ENCODE results near the gene ABI2.

The ABI2 gene

GRCh38 chr2:203432811-203433210, 104.6 kb downstream of the ABI2 start:
- DNase-seq: no peak

GRCh38 chr2:203436496-203436895, 108.3 kb downstream of the ABI2 start:
- DNase-seq: no peak

- DNase-seq: no peak
Observed at GRCh38 chr2:203437511-203437910, 109.3 kb downstream of the ABI2 start.

GRCh38 chr2:203438528-203438927, 110.3 kb downstream of the ABI2 start:
- DNase-seq: no peak

DNA sequence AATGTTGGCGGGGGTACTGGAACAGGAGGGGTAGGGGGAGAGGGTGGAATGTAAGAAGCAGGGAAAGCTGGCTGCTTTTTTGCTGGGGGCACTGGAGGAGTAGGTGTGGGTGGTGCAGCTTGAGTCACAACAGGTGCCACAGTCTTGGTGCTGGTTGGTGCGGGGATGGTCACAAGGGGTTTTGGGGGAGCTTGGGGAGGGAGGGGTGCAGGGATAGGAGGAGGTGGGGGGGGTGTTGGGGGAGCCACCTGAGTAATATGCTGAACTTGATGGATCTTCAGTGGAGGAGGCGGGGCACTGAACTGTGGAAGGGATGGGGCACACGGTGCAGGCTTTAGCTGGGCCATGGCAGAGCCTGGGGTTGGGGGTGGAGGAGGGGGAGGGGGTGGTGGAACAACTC, 112.5 kb downstream of the ABI2 start:
- DNase-seq: no peak

GRCh38 chr2:203441463-203441862, 113.3 kb downstream of the ABI2 start:
- DNase-seq: no peak

DNA sequence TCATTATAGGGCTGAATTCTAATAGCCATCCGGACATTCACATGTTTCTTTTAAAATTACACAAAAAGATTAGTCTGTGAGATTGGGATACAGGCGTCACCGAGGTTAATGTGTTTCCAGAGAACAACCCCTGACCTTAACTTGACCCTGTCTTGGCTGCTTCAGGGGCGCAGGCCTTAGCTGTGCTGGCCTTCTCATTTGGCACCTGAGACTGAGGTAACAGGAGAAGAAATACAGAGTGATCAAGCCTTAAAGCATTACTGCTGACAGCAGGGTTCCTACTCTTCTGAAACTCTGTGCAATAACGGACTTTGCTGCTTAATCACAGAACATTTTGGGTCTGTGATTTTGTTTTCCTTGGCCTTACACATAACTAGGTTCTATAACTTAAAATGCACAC, 114.3 kb downstream of the ABI2 start:
- no peak for DNase-seq

DNA sequence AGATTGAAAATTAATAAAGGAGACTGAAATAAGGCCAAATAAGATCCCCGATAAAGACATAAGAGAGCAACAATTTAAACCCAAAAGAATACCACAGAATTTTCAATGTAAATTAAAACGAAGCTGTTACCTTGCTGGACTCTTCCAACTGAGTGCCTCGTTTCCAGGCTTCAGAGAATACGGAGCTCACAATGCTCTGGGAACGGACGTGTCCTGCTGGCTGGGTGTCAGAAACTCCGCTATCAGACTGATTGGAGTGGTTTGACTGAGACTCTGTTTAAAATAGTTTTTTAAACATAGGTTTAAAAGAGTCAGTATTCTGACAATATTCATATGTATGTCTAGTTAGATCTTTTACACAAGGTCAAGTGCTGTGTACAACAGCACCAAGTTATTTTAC, 116.5 kb downstream of the ABI2 start:
- no peak for DNase-seq

DNA sequence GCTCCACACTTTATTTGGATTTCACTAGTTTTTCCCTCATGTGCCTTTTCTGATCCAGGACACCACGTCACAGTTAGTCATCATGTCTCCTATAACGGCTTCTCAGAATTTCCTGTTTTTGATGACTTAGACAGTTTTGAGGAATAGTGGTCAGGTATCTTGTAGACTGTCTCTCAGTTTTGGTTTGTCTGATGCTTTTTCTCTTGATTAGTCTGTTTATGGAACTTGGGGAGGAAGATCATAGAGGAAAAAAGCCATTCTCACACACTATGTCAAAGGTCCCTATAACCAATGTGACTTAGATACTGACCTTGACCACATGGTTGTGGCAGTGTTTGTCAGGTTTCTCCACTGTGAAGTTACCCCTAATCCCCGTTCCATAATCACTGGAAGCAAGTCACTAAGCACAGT, 117.9 kb downstream of the ABI2 start:
- DNase-seq: no peak

GRCh38 chr2:203446780-203447179, 118.6 kb downstream of the ABI2 start:
- no peak for DNase-seq

DNA sequence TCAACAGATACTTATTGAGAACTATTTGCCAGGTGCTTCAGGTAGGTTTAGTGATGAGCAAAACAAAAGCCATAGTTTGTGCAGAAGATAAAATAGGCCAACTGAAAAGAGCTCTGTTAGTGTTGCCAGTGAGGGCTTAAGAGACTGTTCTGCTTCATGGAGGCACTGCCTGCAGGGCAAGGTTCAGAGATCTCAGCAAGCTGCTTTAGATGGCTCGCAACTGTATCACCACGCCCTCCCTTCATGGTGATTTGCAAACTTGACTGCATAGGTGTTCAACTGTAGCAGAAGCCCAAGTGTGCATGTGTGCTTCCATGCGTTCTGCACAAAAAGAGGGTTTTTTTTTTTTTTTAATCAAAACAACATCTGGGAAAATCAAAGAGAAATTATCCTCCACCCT, 122.4 kb downstream of the ABI2 start:
- no peak for DNase-seq

GRCh38 chr2:203451011-203451410, 122.8 kb downstream of the ABI2 start:
- no peak for DNase-seq

DNA sequence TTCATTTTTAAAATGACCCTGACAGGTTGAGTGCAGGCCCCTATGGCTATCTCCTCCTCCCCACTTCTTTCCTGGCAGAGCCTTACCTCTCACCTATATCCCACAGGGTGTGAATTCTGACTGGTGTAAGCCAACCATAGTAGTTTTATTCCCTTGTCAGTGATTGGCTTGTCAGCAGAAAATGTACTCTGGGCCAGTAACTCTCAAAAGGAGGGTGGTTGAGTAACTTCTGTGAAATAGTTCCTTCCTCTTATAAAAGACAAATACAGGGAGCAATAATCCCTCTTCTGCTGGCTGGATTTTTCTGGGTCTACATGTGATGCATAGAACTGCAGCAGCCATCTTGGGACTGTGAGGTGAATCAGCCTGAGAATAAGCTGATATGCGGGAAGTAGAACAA, 123.5 kb downstream of the ABI2 start:
- DNase-seq: no peak

- DNase-seq: no peak
Observed at GRCh38 chr2:203453858-203454451, 125.8 kb downstream of the ABI2 start.

GRCh38 chr2:203455209-203455608, 127.0 kb downstream of the ABI2 start:
- no peak for DNase-seq

DNA sequence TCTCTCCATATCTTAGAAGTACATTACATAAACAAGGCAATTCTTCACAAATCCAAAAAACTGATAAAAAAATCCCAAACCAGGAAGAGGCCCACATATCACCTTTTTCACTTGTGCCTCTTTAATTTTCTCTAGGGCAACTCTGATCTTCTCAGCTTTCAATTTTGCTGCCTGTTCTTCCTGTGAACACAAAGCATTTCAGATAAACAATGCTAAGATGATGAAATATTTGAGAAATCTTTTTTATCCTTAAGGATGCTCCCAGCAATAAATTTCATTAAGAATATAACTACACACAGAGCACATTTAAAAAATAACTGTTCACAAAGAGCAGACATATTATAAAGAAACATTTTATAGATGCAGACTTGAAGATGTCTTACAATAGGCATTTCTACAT, 133.6 kb downstream of the ABI2 start:
- no peak for DNase-seq

GRCh38 chr2:203462308-203462707, 134.1 kb downstream of the ABI2 start:
- DNase-seq: no peak

DNA sequence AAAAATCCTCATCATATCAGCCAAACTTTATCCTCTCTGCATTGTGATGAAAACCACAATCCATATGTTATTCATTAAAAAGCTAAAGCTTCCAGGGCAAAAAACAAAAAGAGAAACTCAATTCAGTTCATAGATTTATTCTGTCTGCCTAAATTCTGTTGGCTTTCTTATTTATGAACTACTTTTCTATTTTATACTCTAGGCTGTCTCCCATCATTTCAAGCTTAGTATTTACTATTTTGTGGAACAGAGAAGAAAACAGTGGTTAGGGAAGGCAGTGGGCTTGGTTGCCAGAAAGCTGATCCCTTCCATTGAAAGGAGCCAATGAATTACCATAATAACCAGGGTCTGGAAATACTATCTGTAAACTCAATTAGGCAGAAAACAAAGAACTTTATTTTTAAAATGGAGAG, 135.1 kb downstream of the ABI2 start:
- no peak for DNase-seq

DNA sequence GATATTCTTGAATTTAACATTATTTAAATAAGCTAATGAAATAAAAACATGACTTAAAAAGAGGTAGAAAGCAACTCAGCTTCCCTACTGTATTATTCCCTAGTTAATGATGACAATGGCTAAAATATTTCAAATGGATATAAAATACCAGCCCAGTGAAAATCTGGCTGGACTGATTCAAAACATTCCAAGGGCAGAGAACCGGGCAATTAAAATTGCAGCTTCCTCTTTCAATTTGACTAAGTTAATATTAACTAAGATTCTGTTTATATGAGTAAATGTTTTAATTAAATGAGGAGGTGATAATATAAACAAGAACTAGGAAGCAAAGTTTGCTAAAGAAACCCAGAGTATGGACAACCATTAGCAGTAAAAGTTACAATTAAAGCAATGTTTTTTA, 141.4 kb downstream of the ABI2 start:
- DNase-seq: no peak

DNA sequence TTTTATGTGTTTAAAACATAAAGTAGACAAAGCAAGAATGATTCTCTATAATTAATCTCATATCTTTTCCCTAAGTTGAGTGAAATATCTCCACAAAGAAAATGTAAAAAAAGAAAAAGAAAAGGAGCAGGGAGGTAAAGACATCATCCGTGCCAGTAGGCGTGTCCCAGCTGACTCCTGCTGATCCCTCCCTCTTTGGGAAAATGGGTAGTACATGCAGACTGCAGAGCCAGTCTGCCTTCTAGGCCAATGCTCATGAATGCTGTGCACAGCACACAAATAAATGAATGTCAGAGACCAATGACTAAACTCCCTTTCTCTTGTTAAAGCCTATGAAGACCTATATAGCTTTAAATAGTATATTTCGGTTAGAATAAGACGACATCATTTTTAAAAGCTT, 142.2 kb downstream of the ABI2 start:
- DNase-seq: no peak

- no peak for DNase-seq
Observed at GRCh38 chr2:203471323-203471722, 143.1 kb downstream of the ABI2 start.

GRCh38 chr2:203476881-203477280, 148.7 kb downstream of the ABI2 start:
- DNase-seq: no peak

DNA sequence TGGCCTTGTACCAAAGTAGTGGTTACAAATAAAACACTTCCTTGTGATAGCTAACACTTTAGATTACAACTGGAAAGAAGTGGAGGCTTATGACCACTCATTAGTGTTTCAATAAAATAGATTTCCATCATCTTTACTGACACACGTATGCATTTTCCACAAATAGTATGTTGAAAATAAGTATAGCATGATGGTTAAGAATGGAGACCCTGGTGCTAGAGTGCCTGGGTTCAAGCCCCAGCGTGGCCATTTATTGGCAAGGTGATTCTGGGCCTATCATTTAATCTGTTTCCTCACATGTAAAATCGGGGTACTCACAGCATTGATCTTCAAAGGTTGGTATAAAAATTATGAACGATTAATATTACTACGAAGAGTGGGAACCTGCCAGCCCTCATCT, 152.4 kb downstream of the ABI2 start:
- no peak for DNase-seq

DNA sequence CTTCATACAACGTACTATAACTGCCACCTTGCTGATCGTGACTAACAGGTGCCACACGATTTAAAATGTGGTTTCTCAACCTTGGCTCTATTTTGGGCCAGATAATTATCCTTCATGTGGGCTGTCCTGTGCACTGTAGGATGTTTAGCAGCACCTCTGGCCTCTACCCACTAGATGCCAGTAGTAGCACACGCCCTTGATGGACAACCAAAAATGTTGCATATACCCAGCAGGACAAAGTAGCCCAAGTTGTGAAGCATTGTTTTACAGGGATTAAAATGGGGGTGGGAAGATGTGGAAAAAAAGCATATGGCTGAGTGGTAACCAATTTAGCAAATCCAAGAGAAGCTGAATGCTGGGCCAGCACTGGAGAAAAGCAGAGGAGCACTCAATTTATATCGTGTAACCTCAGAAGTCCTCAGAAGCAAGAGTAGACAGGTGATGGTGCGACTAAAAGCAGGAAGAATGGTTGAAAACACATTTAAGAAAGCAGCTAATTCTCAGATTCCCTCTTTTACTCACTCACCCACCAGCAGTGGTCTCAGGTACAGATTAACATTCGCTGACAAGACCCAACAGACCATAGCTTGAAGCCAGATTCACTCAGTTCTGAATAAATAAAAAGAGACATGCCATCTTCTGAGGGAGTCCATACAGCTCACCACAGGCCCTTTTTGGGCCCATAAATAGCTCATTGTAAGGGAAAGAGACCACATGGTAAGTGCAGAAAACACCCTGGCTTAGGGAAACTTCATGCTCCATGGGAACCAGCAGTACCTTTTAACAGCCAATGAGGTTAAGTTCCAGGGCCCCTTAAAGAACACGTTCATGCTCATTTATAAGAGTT, 156.3 kb downstream of the ABI2 start:
- peak; percentile 77 for DNase-seq

GRCh38 chr2:203489531-203489930, 161.3 kb downstream of the ABI2 start:
- no peak for DNase-seq

All from activated effector memory CD4-positive, alpha-beta T cell treated with anti-CD3 and anti-CD28 coated beads, Interleukin-2, amount 50 U/mL, for 16 hours (primary cell).